HepG2 (cell line): ENCODE results near the gene ADGRG6. TPM values are rescaled to one million over a fixed set of nuclear protein-coding genes. Genes with fewer than 3 reads are reported as not detected.
A peak's percentile ranks its signal among the peaks of the same experiment; 100 is the strongest.

ENCODE experiments used
- AKAP8 ChIP-seq: sonication (generic); formaldehyde crosslinking; IDR thresholded peaks from 2 replicates; pipeline ENCODE4 v1.5.1; 2020; ENCODE audit warnings: mild to moderate bottlenecking, missing genetic modification reagents
- CHCHD3 ChIP-seq: sonication (generic); formaldehyde crosslinking; IDR thresholded peaks from 2 replicates; pipeline ENCODE4 v1.8.0; 2022; ENCODE audit warnings: mild to moderate bottlenecking, missing genetic modification reagents, moderate library complexity
- CREB1 ChIP-seq, 2 experiments: fragments of 450-650 bp in 1 of 2; IDR thresholded peaks; 2 replicates each; pipeline ENCODE4 v1.6.1; 2016 to 2017; ENCODE audit warnings: control low read depth in 1 of 2, mild to moderate bottlenecking in 1 of 2, missing compliant biosample characterization in 1 of 2, missing genetic modification characterization in 1 of 2
- KAT8 ChIP-seq: IDR thresholded peaks from 2 replicates; pipeline ENCODE4 v1.6.1; 2016; ENCODE audit warnings: missing genetic modification reagents, missing compliant biosample characterization
- KLF12 ChIP-seq: sonication (generic); formaldehyde crosslinking; IDR thresholded peaks from 2 replicates; pipeline ENCODE4 v1.4.0; 2020; ENCODE audit warnings: missing genetic modification reagents, borderline replicate concordance
- KLF15 ChIP-seq: sonication (generic); formaldehyde crosslinking; IDR thresholded peaks from 2 replicates; pipeline ENCODE4 v1.8.1; 2023; ENCODE audit warnings: borderline replicate concordance, mild to moderate bottlenecking, inconsistent platforms, missing genetic modification reagents, mixed read lengths
- TEAD3 ChIP-seq: optimal IDR thresholded peaks from 2 replicates; pipeline ENCODE3; 2016; ENCODE audit warnings: borderline replicate concordance
- TOPORS ChIP-seq: sonication (generic); formaldehyde crosslinking; IDR thresholded peaks from 2 replicates; pipeline ENCODE4 v1.8.0; 2023; ENCODE audit warnings: mild to moderate bottlenecking, missing genetic modification reagents
- ZNF232 ChIP-seq: sonication (generic); formaldehyde crosslinking; IDR thresholded peaks from 2 replicates; pipeline ENCODE4 v1.4.0; 2020; ENCODE audit warnings: missing genetic modification reagents, borderline replicate concordance
- ZNF235 ChIP-seq: sonication (generic); formaldehyde crosslinking; IDR thresholded peaks from 2 replicates; pipeline ENCODE4 v1.8.1; 2023; ENCODE audit warnings: mild to moderate bottlenecking, missing genetic modification reagents, borderline replicate concordance
- ZNF451 ChIP-seq: sonication (generic); formaldehyde crosslinking; IDR thresholded peaks from 2 replicates; pipeline ENCODE4 v1.5.0; 2020; ENCODE audit warnings: mild to moderate bottlenecking, missing genetic modification reagents
- ZNF570 ChIP-seq: sonication (generic); formaldehyde crosslinking; IDR thresholded peaks from 2 replicates; pipeline ENCODE4 v1.4.0; 2020; ENCODE audit warnings: mild to moderate bottlenecking, missing genetic modification reagents, borderline replicate concordance
- ZNF674 ChIP-seq: sonication (generic); formaldehyde crosslinking; IDR thresholded peaks from 2 replicates; pipeline ENCODE4 v1.5.0; 2020; ENCODE audit warnings: low read depth, mild to moderate bottlenecking, missing genetic modification reagents
- polyA plus RNA-seq, 8 experiments: library from polyadenylated mRNA; depleted of rRNA in 3 of 8; stranded (reverse) in 7 of 8; unstranded in 1 of 8; fragments of >200 nt; fragmentation: Illumina TruSeq in 4 of 8; extraction: Trizol in 4 of 8; gene quantifications; 2 replicates each; pipeline versions ENCODE4 v1.2.1 to v1.2.3, GENCODE V29; 2011 to 2016; ENCODE audit warnings: low read depth in 4 of 8, missing spikeins in 1 of 8, mixed read lengths in 1 of 8; ENCODE audit not compliant: insufficient read depth in 1 of 8
- total RNA-seq, 5 experiments: library from RNA; depleted of rRNA; stranded (reverse); fragments of >200 nt; fragmentation: Illumina TruSeq; extraction: Trizol; gene quantifications; 2 replicates each; pipeline ENCODE4 v1.2.3, GENCODE V29; 2016; ENCODE audit warnings: low read depth in 1 of 5
- TF ChIP-seq, protein P1 (sequence below): sonication (generic); formaldehyde crosslinking; IDR thresholded peaks from 2 replicates; pipeline ENCODE4 v1.8.1; 2023; ENCODE audit warnings: mild to moderate bottlenecking, inconsistent platforms, moderate library complexity, missing genetic modification reagents, borderline replicate concordance
- TF ChIP-seq, protein P2 (sequence below): sonication (generic); formaldehyde crosslinking; conservative IDR thresholded peaks from 2 replicates; pipeline ENCODE4 v1.4.0; 2020; ENCODE audit warnings: missing genetic modification reagents
- TF ChIP-seq, protein P3 (sequence below): sonication (generic); formaldehyde crosslinking; IDR thresholded peaks from 2 replicates; pipeline ENCODE4 v1.8.0; 2022; ENCODE audit warnings: missing genetic modification reagents, mild to moderate bottlenecking, inconsistent platforms, borderline replicate concordance
- TF ChIP-seq, protein P4 (sequence below): sonication (generic); formaldehyde crosslinking; IDR thresholded peaks from 2 replicates; pipeline ENCODE4 v1.5.0; 2020; ENCODE audit warnings: mild to moderate bottlenecking, low read depth, missing genetic modification reagents, borderline replicate concordance
- TF ChIP-seq, protein P5 (sequence below), 2 experiments: IDR thresholded peaks; 2 replicates each; pipeline ENCODE4 v1.6.1; 2011 to 2012; ENCODE audit warnings: low read length in 2 of 2, borderline replicate concordance in 1 of 2, low read depth in 1 of 2, mild to moderate bottlenecking in 1 of 2, moderate library complexity in 1 of 2

The ADGRG6 gene
- total and polyA plus RNA-seq, 2 of the 13 experiments (the other 11 are each of a cell fraction or from before 2014, with no cell fraction given), result 129 to 249 TPM

DNA sequence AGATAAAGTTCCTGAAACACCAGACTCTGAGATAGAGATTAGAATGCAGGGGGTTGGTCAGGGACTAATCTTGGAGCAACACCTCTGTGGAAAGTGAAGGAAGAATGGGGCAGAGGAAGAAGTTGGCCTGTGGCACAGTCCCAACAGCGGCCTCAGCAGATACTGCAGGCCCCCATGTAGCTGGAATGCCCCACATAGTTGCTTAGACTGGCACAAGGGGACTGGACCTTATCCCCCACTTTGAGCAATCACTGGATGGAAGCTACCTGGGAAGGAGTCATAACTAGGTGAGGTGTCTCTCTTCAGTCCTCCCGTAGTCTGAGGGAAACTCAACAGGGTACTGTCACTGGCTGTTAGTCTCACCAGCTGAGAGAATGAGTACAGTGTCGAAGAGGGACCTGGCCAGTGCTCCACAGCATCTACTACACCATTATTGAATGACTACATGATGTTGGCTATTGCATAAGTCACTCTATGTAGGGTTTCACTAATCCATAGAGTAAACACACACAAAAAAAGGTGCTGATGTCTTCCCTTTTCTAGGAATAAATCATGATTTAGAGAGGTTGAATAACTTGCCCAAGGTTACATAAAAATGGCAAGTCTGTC is 47.5 kb downstream of the ADGRG6 start (continued):
- TF ChIP-seq, protein P1, sequence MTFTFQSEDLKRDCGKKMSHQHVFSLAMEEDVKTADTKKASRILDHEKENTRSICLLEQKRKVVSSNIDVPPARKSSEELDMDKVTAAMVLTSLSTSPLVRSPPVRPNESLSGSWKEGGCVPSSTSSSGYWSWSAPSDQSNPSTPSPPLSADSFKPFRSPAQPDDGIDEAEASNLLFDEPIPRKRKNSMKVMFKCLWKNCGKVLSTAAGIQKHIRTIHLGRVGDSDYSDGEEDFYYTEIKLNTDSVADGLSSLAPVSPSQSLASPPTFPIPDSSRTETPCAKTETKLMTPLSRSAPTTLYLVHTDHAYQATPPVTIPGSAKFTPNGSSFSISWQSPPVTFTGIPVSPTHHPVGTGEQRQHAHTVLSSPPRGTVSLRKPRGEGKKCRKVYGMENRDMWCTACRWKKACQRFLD (CRISPR knock-in tag), result no peak
- TF ChIP-seq KLF15 (CRISPR knock-in tag) (no peak), ZNF570 (CRISPR knock-in tag) (no peak), CREB1 (IDR thresholded peaks at IDR 0.05) (no peak), CREB1 (CRISPR knock-in tag; IDR thresholded peaks at IDR 0.05) (no peak), TOPORS (CRISPR knock-in tag) (no peak), KAT8 (CRISPR knock-in tag) (peak; percentile 78; the same call in 1 of the 2 replicates), ZNF232 (CRISPR knock-in tag) (no peak), KLF12 (no peak), TEAD3 (CRISPR knock-in tag) (no peak), ZNF235 (CRISPR knock-in tag) (no peak), CHCHD3 (CRISPR knock-in tag) (no peak), ZNF451 (CRISPR knock-in tag) (no peak), ZNF674 (CRISPR knock-in tag) (no peak), AKAP8 (CRISPR knock-in tag) (no peak)
- TF ChIP-seq, protein P2, sequence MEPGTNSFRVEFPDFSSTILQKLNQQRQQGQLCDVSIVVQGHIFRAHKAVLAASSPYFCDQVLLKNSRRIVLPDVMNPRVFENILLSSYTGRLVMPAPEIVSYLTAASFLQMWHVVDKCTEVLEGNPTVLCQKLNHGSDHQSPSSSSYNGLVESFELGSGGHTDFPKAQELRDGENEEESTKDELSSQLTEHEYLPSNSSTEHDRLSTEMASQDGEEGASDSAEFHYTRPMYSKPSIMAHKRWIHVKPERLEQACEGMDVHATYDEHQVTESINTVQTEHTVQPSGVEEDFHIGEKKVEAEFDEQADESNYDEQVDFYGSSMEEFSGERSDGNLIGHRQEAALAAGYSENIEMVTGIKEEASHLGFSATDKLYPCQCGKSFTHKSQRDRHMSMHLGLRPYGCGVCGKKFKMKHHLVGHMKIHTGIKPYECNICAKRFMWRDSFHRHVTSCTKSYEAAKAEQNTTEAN (CRISPR knock-in tag), result no peak
- TF ChIP-seq, protein P3, sequence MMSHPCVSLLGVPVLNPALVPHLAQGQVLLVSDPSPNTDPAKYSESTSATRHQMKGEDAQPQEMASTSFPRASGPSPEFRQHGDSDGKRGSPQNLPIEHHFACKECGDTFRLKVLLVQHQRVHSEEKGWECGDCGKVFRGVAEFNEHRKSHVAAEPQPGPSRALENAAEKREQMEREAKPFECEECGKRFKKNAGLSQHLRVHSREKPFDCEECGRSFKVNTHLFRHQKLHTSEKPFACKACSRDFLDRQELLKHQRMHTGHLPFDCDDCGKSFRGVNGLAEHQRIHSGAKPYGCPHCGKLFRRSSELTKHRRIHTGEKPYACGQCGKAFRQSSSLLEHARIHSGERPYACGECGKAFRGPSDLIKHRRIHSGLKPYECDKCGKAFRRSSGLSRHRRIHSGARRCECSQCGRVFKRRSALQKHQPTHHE (CRISPR knock-in tag), result no peak
- TF ChIP-seq, protein P4, sequence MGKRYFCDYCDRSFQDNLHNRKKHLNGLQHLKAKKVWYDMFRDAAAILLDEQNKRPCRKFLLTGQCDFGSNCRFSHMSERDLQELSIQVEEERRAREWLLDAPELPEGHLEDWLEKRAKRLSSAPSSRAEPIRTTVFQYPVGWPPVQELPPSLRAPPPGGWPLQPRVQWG, result no peak
- TF ChIP-seq, protein P5, sequence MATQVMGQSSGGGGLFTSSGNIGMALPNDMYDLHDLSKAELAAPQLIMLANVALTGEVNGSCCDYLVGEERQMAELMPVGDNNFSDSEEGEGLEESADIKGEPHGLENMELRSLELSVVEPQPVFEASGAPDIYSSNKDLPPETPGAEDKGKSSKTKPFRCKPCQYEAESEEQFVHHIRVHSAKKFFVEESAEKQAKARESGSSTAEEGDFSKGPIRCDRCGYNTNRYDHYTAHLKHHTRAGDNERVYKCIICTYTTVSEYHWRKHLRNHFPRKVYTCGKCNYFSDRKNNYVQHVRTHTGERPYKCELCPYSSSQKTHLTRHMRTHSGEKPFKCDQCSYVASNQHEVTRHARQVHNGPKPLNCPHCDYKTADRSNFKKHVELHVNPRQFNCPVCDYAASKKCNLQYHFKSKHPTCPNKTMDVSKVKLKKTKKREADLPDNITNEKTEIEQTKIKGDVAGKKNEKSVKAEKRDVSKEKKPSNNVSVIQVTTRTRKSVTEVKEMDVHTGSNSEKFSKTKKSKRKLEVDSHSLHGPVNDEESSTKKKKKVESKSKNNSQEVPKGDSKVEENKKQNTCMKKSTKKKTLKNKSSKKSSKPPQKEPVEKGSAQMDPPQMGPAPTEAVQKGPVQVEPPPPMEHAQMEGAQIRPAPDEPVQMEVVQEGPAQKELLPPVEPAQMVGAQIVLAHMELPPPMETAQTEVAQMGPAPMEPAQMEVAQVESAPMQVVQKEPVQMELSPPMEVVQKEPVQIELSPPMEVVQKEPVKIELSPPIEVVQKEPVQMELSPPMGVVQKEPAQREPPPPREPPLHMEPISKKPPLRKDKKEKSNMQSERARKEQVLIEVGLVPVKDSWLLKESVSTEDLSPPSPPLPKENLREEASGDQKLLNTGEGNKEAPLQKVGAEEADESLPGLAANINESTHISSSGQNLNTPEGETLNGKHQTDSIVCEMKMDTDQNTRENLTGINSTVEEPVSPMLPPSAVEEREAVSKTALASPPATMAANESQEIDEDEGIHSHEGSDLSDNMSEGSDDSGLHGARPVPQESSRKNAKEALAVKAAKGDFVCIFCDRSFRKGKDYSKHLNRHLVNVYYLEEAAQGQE (IDR thresholded peaks at IDR 0.05; ENCODE audit: borderline replicate concordance in 1 of 2, low read depth in 1 of 2, low read length in 2 of 2), result peak in 1 of 2 experiments; percentile 38; a peak in 1 of 4 replicates
